HG02852 (cell line): ENCODE data around the gene XRCC4.

Experiments
- ATAC-seq: cut with Tn5 transposase; IDR thresholded peaks from one replicate; pipeline ENCODE4 v1.9.1; 2021; ENCODE audit warnings: mild to moderate bottlenecking, moderate library complexity; ENCODE audit not compliant: unreplicated experiment

The XRCC4 gene

GRCh38 chr5:83069096-83069799, 8.1 kb upstream of the XRCC4 start:
- ATAC-seq: no peak

- no peak for ATAC-seq
Measured at GRCh38 chr5:83071286-83072051, 5.9 kb upstream of the XRCC4 start.

GRCh38 chr5:83072966-83073365, 4.4 kb upstream of the XRCC4 start:
- ATAC-seq: no peak

DNA sequence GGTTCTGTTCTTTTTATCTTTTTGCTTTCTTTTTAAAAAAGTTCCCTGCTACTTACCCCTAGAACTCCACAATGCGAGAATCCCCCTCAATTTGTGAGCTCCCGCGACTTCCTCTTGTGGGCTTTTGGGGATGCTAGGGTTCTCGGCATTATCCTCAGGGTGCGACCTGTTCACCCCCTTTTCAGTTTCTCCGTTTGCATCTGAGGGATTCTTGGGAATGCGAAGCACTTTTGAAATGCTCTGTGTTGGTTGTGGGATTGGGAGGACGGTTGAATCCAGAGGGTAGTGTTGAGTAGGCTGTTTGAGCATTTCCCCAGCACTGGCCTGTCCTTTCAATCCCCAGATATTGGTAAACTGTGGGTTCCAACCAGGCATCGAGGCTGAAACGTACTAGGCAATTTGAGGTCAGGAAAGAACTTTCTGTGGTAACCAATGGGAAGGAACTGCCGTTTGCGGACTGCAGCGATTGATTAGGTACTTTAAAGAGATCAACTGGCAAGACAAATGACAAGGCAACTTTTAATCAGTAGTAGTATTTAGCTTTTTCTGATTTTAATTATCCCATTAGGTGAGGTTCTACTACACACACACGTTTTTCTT, 415 bp downstream of the XRCC4 start:
- peak; percentile 4 for ATAC-seq

GRCh38 chr5:83082750-83083149, 5.4 kb downstream of the XRCC4 start:
- ATAC-seq: no peak

DNA sequence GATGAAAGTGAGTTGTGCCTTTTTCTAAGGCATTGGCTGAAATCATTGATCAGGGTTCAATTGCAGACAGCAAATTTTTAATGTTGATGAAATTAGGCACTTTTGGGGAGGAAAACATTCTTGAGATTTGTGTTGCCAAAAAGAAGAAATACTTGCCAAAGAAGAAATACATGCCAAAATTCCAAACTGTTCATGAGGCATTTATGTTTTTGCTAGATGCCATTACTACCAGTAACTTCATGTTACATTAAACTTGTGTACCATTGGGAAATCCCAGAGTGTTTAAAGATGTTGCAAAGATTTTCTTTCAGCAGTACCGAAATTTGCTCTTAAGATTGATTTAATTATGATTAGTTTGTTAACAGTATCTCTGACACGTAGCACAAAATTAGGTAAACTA, 7.0 kb downstream of the XRCC4 start:
- ATAC-seq: no peak

DNA sequence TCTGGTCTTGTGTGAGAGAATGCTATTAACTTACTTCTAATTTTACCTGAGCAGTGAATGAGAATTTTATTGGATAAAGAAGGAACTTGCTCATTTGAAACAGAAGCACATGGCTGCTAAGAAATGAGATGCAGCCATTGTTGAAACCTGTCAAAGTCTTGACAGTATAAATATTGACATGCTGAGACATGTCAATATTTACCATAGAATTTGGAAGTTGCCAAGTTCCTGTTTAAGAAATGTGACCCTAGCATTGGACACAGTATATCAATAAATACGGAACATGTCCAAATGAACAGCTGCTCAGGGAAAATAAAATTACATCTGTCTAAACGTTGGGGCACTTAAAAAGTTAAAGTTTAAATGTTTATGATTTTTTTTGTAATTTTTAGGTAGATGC, 7.8 kb downstream of the XRCC4 start:
- ATAC-seq: no peak

DNA sequence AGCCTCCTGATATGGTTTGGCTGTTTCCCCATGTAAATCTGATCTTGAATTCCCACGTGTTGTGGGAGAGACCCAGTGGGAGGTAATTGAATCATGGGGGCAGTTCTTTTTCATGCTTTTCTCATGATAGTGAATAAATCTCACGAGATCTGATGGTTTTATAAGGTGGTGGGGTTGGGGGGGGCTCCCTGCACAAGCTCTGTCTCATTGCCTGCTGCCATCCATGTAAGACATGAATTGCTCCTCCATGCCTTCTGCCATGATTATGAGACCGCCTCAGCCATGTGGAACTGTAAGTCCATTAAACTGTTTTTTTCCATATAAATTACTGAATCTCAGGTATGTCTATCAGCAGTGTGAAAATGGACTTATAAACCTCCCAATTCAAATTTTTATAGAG, 12.8 kb downstream of the XRCC4 start:
- ATAC-seq: no peak

DNA sequence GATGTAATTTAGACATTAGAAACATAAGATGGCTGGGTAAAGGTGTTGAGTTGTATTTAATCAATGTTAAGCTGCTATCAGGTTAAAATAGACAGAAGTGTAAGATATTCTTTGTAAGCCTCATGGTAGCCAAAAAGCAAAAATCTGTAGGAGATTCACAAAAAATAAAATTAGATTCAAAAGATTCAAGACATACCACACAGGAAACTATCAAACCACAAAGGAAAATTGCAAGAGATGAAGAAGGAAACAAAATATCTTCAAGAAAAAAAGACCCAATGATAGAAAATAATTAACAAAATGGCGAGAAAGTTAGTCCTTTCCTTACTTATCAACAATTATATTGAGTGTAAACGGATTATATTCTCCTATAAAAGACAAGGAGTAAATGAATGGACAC, 15.3 kb downstream of the XRCC4 start:
- no peak for ATAC-seq

- no peak for ATAC-seq
Measured at GRCh38 chr5:83093692-83094091, 16.3 kb downstream of the XRCC4 start.

DNA sequence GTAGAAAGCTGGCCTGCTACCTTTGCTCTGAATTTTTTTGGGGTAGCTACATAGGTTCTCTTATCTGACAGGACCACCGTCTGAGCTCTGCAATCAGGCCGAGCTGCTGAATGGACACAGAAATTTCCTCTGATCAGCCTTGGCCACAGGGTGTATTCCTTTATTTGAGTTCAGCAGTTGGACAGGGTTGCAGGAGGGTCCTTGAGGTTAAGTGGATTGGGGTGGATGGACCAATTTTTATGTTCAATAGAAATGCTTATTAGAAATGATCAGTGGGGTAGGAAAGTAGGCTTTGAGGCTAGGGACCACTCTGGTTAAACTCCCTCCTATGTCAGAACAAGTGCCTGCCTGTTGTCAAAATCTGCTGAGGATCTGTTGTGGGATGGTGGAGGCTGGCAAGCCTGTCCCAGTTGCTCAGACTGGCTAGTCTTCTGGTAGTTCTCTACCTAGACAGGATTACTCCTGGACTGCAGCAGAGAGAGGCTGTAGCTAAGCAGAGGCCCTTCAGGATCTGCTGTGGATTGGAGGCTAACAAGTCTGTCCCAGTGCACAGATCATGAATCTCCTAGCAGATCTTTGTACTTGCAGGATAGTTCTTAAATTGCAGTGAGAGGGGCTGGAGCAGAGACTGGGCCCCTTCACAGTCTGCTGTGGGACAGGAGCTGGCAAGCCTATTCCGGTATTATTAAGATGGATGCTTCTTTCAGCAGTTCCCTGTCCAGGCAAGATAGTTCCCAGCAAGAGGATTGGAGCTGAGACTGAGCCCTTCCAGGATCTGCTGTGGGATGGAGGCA, 18.0 kb downstream of the XRCC4 start:
- no peak for ATAC-seq

GRCh38 chr5:83095957-83096539, 18.7 kb downstream of the XRCC4 start:
- no peak for ATAC-seq

DNA sequence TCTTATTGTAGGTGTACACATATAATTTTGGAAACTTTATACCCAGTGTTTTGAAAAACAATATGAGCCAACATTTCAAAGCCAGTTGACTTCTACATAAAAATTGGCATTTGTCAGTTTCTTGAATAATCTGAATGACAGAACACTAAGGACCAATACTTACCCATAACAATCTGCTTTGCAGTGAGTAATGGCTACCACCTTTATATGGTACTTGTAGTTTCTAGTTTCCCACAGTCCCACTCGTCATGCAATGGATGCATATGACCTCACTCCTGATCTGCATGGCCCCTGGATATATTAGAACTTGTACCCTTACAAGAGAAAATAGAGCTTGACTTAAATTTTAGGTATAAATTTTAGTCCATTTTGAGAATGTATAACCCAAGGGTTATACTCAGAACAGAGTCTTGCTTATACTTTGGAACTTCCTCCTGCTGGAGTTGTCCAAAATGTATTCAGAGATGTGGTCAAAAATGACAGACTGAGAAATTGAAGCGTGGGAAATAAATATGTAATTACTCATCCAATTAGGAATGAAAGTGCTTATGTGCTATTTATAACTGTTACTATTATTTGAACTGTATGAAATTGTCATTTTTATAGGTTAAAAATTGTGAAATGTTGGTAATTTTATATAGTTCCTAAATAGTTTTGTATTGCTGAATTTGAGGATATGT, 19.5 kb downstream of the XRCC4 start:
- ATAC-seq: no peak

DNA sequence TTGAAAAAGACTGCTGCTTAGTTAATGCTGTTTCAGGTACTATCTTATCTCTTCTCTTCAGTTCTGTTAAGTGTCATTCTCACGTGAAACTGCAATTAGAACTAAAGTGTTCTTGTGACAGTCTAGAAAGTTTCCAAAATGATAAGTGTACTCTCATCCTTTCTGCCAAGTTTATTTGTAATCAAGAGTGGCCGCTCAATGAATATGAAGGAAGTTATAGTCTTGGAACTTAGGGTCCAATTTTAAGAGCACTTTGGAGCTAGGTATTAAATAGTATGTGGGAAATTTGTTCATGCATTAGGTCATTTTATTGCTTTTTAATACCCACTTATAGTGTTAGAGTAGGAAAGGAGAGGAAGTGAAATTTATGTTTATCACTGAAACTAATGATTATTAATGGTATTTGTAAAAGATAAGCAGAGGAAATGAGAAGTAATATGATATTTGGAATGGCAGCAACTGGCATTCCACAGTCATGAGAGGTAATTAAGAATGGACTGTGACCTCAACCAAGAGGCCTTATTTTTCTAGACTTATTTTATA, 20.4 kb downstream of the XRCC4 start:
- no peak for ATAC-seq

- no peak for ATAC-seq
Measured at GRCh38 chr5:83099001-83099400, 21.7 kb downstream of the XRCC4 start.

GRCh38 chr5:83099445-83099844, 22.1 kb downstream of the XRCC4 start:
- no peak for ATAC-seq

DNA sequence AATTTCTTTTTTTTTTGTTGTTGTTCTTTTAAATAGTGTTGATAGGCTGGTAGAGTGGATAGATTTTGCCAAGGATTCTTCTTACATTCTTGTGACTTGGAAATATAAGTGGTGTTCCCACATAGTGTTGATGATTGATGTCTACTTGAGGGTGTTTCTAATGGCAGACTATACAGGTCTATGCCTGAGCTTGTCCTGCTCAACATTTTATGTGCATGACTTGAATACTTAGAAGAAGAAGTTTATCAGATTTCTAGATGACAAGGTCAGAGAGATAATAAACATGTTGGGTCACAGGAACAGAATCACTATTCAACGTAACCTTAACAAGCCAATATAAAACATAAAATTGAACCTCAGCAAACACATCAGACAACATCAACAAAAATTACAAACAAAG, 24.2 kb downstream of the XRCC4 start:
- no peak for ATAC-seq

DNA sequence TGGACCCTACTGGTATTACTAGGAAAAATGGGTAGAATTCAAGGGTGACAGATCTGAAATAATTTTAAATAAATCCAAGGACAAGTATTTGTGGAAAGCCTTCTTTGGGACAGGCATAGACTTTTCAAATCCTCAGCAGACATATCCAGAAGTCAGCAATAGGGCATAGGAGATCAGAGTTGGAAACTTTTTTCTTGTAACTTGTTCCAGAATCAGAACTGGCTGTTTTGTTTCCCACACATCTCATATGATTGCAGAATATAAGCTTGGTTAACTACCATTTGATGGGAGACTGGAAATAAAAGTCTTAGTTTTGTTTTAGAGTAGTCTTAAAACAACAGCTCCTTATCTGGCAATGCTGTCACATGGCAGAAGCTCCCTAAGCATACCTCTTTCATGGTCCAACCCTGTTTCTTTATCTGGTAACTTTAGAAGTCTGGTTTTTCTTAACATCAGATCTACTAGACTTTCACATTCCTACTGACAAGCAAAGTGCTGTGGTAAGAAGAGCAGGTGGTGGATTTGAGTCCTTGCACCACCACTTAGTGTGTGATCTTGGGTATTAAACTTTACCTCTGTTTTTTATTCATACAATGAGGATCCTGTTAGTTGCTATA, 25.1 kb downstream of the XRCC4 start:
- ATAC-seq: no peak

- ATAC-seq: no peak
Measured at GRCh38 chr5:83104021-83104420, 26.7 kb downstream of the XRCC4 start.
